Esophagus squamous epithelium (tissue), 4 donors: Measurements from ENCODE around the gene CDK5RAP2.

Source experiments
- POLR2A ChIP-seq, 4 donors: fragments of 450-650 bp; IDR thresholded peaks; one replicate each; pipeline ENCODE4 v1.6.1; 2017; ENCODE audit warnings: antibody characterized with exemption in 4 of 4, mild to moderate bottlenecking in 4 of 4, moderate library complexity in 3 of 4
- TF ChIP-seq, protein P1 (sequence below), 6 experiments: fragments of 450-650 bp in 4 of 6; fragments of 200-600 bp in 2 of 6; sonication (generic) in 2 of 6; IDR thresholded peaks; one replicate each; pipeline ENCODE4 v1.5.1; 2016 to 2019; ENCODE audit warnings: antibody characterized with exemption in 6 of 6, mild to moderate bottlenecking in 4 of 6, moderate library complexity in 4 of 6

DNA sequence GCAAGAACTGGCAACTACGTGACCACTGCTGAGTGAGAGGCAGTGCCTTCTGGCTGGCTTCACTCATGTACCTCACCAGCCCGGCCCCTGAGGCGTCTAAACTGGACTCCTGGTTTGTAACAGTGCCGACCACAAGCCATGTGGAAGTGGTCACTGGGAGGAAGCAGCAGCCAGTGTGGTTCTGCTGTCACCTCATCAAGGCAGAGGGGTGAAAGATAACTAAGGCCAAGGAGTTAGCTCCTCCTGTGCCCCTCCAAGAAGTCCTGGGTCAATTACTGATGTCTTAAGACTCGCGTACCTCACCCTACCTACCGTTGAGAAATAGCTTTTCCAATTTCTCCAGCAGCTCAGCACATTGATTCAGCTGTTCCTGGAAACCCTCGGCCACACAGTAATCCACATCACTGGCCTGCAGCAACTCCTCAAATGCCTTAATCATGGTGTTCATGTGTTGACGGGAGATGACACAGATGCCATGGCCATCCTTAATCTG, 142.9 kb downstream of the CDK5RAP2 start:
- TF ChIP-seq, protein P1, sequence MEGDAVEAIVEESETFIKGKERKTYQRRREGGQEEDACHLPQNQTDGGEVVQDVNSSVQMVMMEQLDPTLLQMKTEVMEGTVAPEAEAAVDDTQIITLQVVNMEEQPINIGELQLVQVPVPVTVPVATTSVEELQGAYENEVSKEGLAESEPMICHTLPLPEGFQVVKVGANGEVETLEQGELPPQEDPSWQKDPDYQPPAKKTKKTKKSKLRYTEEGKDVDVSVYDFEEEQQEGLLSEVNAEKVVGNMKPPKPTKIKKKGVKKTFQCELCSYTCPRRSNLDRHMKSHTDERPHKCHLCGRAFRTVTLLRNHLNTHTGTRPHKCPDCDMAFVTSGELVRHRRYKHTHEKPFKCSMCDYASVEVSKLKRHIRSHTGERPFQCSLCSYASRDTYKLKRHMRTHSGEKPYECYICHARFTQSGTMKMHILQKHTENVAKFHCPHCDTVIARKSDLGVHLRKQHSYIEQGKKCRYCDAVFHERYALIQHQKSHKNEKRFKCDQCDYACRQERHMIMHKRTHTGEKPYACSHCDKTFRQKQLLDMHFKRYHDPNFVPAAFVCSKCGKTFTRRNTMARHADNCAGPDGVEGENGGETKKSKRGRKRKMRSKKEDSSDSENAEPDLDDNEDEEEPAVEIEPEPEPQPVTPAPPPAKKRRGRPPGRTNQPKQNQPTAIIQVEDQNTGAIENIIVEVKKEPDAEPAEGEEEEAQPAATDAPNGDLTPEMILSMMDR (IDR thresholded peaks at IDR 0.05) = no peak
- TF ChIP-seq POLR2A (IDR thresholded peaks at IDR 0.05) = no peak
